GM19328 (cell line): Measurements from ENCODE around the gene CENPX.
A peak's percentile ranks its signal among the peaks of the same experiment; 100 is the strongest.

Experiments
- ATAC-seq: cut with Tn5 transposase; IDR thresholded peaks from one replicate; pipeline ENCODE4 v1.9.1; 2021; ENCODE audit warnings: mild to moderate bottlenecking, moderate library complexity; ENCODE audit not compliant: unreplicated experiment

Gene CENPX

DNA sequence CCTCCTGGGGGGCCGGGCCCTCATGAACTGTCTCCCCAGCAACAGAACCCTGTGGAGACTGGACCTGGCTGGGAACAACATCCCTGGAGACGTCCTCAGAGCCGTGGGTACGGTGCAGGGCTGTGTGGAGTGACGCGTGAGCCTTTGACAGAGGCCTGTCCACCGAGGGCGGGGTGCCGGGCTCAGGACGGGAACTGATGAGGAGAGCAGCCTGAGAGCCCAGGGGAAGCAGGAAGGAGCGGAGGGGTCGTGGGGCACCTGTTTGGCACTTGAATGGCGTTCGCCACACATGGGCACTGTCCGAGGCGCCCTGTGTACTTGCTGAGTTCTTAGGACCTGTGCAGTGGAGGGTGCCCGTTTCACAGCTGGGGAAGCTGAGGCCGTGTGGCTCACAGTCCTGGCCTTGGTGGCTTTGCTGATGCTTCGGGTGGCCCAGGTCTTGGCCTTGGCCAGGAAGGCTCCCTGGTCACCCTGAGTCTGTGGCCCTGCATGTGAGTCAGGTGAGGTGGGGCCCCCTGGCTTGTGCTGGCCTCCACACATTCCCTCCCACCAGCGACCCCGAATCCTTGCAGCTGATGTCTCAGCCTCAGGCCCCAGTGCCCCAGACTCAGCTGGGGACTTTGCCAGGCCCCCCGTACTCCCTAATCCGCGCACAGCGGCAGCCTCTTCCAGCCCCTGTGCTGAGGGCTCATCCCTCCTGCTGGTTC lies 2.9 kb upstream of the CENPX start:
- ATAC-seq = no peak

- no peak for ATAC-seq
These were observed 2.2 kb upstream of the CENPX start for GRCh38 chr17:82024859-82025258.

GRCh38 chr17:82023447-82024241 lies 966 bp upstream of the CENPX start:
- ATAC-seq = peak; percentile 1

- peak; percentile 82 for ATAC-seq
These were observed 336 bp upstream of the CENPX start, which contains the start of gene LRRC45 for GRCh38 chr17:82022981-82023446. Gene LRRC45, plus strand, starts transcription at chr17:82023305. Its CDS starts 339 bp downstream, at chr17:82023644.

GRCh38 chr17:82021900-82022309 lies 773 bp downstream of the CENPX start:
- no peak for ATAC-seq

DNA sequence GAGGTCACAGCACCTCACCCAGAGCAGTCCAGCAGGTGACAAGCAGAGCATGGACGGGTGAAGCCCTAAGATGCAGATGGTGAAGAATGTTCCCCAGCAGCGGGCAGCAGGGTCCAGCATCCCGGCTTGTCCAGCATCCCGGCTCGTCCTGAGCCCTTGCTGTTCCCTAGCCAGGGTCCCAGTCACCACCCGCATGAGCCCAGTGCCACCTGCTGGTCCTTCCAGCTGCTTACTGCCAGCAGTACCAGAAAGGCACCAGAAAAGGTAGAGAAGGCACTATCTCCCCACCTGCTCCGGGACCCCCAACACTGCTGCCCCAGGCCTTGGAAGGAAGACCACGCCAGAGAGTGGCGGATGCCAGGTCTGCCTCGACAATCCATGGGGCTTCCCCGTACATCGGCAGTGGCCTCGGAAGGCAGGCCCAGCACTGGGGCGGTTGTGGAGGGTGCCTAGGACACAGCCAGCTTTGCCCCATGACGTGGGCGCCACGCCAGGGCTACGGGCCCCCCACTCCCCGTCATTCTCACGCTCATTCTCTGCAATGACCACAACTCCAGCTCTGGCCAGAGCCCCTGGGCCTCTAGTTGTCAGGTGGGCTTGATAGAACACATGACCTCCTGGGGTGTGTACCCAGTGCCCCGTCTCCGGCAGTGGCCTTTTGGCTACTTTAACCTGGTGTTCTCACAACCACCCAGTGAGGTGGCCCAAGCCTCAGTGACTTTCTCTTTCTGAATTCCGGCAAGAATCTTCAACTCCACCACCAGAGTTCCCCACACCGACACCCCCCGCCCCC lies 1.4 kb downstream of the CENPX start:
- ATAC-seq = no peak

DNA sequence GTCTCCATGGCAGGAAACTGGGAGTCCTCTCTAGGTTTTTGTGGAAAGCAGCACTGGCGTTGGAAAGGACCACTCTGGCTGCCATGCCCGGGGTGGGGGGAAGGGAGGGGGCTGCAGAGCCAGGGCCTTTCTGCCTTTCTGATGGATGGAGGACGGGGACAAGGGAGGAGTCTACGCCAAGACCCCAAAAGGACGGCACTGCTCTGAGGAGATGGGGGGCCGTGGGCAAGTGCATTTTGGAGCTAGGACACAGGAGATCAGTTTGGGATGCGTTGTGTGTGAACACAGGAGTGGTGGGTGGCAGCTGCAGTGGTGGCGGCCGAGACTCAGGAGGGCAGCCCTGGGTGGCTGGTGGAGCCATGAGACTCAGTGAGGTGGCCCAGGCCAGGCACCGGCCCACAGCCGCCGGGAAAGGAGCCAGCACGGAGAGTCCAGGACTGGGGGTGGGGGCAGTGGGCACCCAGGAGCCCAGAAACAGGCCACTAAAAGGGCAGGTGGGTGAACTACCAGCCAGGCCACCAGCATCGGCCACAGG lies 2.0 kb downstream of the CENPX start:
- ATAC-seq = no peak

DNA sequence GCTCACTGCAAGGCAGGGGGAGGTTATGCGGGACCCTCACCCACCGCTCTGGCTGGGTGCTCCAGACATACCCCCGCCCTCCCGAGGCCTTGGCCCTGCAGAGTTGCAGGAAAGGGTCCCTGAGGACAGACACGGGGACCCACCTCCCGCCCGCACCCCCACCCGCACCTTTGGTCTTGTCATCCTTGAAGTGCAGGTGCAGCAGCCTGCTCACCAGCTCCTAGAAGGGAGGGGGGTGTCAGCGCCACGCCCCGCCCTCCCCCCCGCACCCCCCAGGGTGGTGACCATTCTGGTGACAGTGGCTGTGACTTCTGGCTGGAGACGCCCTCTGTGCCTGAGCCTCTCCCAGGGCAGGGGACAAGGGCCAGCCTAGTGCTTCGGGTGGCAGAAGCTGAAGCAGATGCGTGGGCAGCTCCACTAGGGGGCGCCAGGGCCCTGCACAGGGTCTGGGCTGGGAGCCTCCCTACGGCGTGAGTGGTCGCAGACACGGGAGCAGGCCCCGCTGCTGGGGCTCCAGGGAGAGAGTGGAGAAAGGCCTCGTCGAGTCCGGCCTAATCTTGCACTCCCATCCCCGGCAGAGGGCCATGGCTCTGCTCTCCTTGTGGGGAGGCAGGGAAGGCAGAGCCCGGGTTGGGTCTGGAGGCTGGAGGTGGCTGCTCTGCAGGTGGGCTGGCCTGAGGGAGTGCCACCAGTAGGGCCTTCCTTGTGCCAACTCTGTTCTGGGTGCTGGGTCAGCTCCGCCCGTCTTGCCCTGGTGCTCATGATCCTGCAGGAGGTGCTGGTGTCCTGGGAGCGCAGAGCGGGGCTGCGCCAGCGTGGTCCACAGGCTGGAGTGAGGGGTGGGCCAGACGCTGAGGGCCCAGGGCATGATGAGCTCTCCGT lies 2.7 kb downstream of the CENPX start:
- ATAC-seq = no peak

DNA sequence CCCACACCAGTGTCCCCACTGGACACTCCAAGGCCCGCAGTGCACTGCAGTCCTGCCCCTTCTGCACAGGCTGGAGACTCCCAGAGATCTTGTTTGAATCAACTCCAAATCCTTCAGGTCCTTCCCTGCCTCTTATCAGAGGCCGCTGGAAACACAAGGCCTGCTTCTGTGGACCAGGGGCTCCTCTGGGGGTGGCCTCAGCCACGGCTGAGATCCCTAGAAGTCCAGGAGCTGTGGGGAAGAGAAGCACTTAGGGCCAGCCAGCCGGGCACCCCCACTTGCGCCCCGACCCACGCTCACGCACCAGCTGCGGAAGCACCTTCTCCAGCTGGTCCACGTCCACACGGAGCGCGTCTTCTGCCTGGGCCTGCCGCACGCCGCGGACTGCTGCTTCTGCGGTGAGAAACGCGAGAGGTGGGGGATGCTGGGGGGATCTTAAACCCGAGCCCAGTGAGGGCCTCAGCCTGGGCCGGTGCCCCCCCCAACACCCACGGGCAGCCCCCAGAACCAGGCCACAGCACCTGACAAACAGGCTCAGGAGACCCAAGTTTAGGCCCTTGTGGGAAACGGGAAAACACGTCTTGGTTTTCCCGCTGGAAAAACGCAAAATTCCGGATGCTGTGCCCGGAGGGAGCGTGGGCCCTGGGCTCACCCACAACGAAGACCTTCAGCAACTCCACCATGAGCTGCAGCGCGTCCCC lies 3.5 kb downstream of the CENPX start:
- ATAC-seq = no peak

GRCh38 chr17:82018152-82018988 lies 4.3 kb downstream of the CENPX start:
- no peak for ATAC-seq

GRCh38 chr17:82017612-82018151 lies 5.0 kb downstream of the CENPX start:
- no peak for ATAC-seq

- no peak for ATAC-seq
These were observed 5.7 kb downstream of the CENPX start for GRCh38 chr17:82016875-82017459.

- no peak for ATAC-seq
These were observed 6.4 kb downstream of the CENPX start for GRCh38 chr17:82016061-82016874.

- ATAC-seq = no peak
These were observed 7.2 kb downstream of the CENPX start for GRCh38 chr17:82015311-82015971.

- no peak for ATAC-seq
These were observed 7.7 kb downstream of the CENPX start for GRCh38 chr17:82014971-82015310.

DNA sequence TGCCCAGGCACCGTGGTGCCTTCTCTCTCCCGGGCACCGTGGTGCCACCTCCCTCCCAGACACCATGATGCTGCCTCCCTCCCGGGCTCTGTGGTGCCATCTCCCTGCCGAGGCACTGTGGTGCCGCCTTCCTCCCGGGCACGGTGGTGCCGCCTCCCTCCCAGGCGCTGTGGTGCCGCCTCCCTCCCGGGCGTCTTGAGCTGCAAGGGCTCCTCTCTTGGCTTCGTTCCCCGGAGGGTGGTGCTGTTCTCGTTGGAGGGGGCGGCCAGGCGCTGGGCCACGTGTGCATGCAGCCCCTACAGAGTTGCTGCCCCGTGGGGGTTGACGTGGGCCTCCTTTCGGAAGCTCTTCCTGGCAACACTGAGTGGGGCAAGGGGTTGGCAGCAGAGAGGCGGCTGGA lies 8.2 kb downstream of the CENPX start:
- no peak for ATAC-seq
